PC-9 (cell line): ENCODE data around the gene PLEKHG4B. TPM values are rescaled to one million over a fixed set of nuclear protein-coding genes. Genes with fewer than 3 reads are reported as not detected.

ENCODE experiments used
- BruUV-seq: library from RNA; stranded (reverse); fragments of 400-500 nt; replicated peaks from 2 replicates; lab custom pipeline; 2021; lab: Mats Ljungman, UMichigan
- CTCF ChIA-PET: fragments of 300-600 bp; sonication (Branson Sonifier 250); formaldehyde crosslinking; loops from one replicate; lab custom pipeline; 2022; ENCODE audit warnings: antibody characterized with exemption; lab: Charles Lee
- POLR2A ChIA-PET: fragments of 300-600 bp; sonication (Branson Sonifier 250); formaldehyde crosslinking; loops from one replicate; lab custom pipeline; 2022; ENCODE audit warnings: antibody characterized with exemption; ENCODE audit not compliant: unreplicated experiment; lab: Charles Lee
- DNase-seq, 2 experiments: peaks; one replicate each; pipeline versions ENCODE4 v3.0.0 to v3.0.0-alpha.2; 2015 to 2022; ENCODE audit warnings: mixed read lengths in 1 of 2
- H2AFZ ChIP-seq: fragments of 200-600 bp; sonication (generic); 2 replicates; pipeline ENCODE4 v1.8.1; 2017; ENCODE audit warnings: antibody characterized with exemption
- H3F3A ChIP-seq: fragments of 200-600 bp; sonication (generic); 2 replicates; pipeline ENCODE4 v1.8.1; 2017; ENCODE audit warnings: antibody characterized with exemption, mild to moderate bottlenecking, low read depth; ENCODE audit not compliant: insufficient read depth
- H3K27ac ChIP-seq: fragments of 200-600 bp; sonication (generic); 2 replicates; pipeline ENCODE4 v1.6.1; 2016; ENCODE audit warnings: mixed run types
- H3K27me3 ChIP-seq: fragments of 200-600 bp; sonication (generic); 2 replicates; pipeline ENCODE4 v1.6.1; 2016; ENCODE audit warnings: low read depth, mixed run types; ENCODE audit not compliant: insufficient read depth
- H3K36me3 ChIP-seq: fragments of 200-600 bp; sonication (generic); 2 replicates; pipeline ENCODE4 v1.6.1; 2016; ENCODE audit warnings: low read depth, mixed run types
- H3K4me1 ChIP-seq: fragments of 200-600 bp; sonication (generic); replicated peaks from 2 replicates; pipeline ENCODE4 v1.6.1; 2016; ENCODE audit warnings: mixed run types; ENCODE audit not compliant: insufficient read depth
- H3K4me2 ChIP-seq: fragments of 200-600 bp; sonication (generic); 2 replicates; pipeline ENCODE4 v1.6.1; 2017; ENCODE audit warnings: mixed run types
- H3K4me3 ChIP-seq: fragments of 200-600 bp; sonication (generic); 2 replicates; pipeline ENCODE4 v1.6.1; 2016; ENCODE audit warnings: mixed run types
- H3K79me2 ChIP-seq: fragments of 200-600 bp; sonication (generic); 2 replicates; pipeline ENCODE4 v1.6.1; 2017; ENCODE audit warnings: low read depth, mixed run types
- H3K9me2 ChIP-seq: fragments of 200-600 bp; sonication (generic); 2 replicates; pipeline ENCODE4 v1.8.1; 2017; ENCODE audit warnings: mild to moderate bottlenecking; ENCODE audit not compliant: insufficient read depth
- H3K9me3 ChIP-seq: fragments of 200-600 bp; sonication (generic); 2 replicates; pipeline ENCODE4 v1.8.1; 2016; ENCODE audit warnings: low read depth; ENCODE audit not compliant: insufficient read depth
- H4K20me1 ChIP-seq: fragments of 200-600 bp; sonication (generic); 2 replicates; pipeline ENCODE4 v1.8.1; 2017; ENCODE audit not compliant: insufficient read depth
- CTCF ChIP-seq: fragments of 200-600 bp; sonication (generic); conservative IDR thresholded peaks from 2 replicates; pipeline ENCODE4 v1.6.1; 2017; ENCODE audit warnings: mixed run types, antibody characterized with exemption, mild to moderate bottlenecking, moderate library complexity
- EZH2 ChIP-seq: fragments of 200-600 bp; sonication (generic); IDR thresholded peaks from 2 replicates; pipeline ENCODE4 v1.8.0; 2017; ENCODE audit warnings: antibody characterized with exemption, low read depth
- intact Hi-C: fragments of 100-400 bp; cut with micrococcal nuclease; formaldehyde crosslinking; loops from one replicate; pipeline ENCODE4 v1.10.0; 2022; ENCODE audit not compliant: unreplicated experiment
- total RNA-seq: library from RNA; stranded (reverse); gene quantifications from 2 replicates; pipeline ENCODE4 v1.2.3, GENCODE V29; 2021

PLEKHG4B gene
- total RNA-seq, 1 experiment from 2014 or later, result not detected

GRCh38 chr5:162190-162564, 70.2 kb downstream of the PLEKHG4B start:
- Histone ChIP-seq H2AFZ (no peak overlapping the region), H3K4me3 (no peak overlapping the region), H3K79me2 (no peaks in the 10 kb centered on the region), H4K20me1 (no peaks in the 10 kb centered on the region; the same call in 1 of the 2 replicates), H3K9me3 (no peaks in the 10 kb centered on the region), H3K27ac (no peak overlapping the region), H3F3A (peaks cover 10% of the 10 kb centered on the region; the same call in 1 of the 2 replicates), H3K9me2 (no peaks in the 10 kb centered on the region), H3K27me3 (peaks cover 65% of the 10 kb centered on the region), H3K4me1 (no peaks in the 10 kb centered on the region), H3K36me3 (no peaks in the 10 kb centered on the region), H3K4me2 (no peak overlapping the region)
- no peak for DNase-seq
- no TSS peak for BruUV-seq
- POLR2A ChIA-PET, result no interaction called here
- CTCF ChIA-PET, result no interaction called here
- TF ChIP-seq EZH2, result no peak
- no peak for TF ChIP-seq CTCF
- intact Hi-C loops, result no loop called here

- no peaks in the 10 kb centered on the region for H3K9me2 ChIP-seq
- peaks cover 10% of the 10 kb centered on the region; the same call in 1 of the 2 replicates for H3F3A ChIP-seq
- no peaks in the 10 kb centered on the region for H3K4me1 ChIP-seq
- no peaks in the 10 kb centered on the region; the same call in 1 of the 2 replicates for H4K20me1 ChIP-seq
- H3K4me3 ChIP-seq, result no peak overlapping the region
- no peaks in the 10 kb centered on the region for H3K79me2 ChIP-seq
- no peak overlapping the region for H2AFZ ChIP-seq
- DNase-seq, result no peak
- POLR2A ChIA-PET, result no interaction called here
- H3K4me2 ChIP-seq, result no peak overlapping the region
- no TSS peak for BruUV-seq
- H3K36me3 ChIP-seq, result no peaks in the 10 kb centered on the region
- H3K9me3 ChIP-seq, result no peaks in the 10 kb centered on the region
- TF ChIP-seq EZH2, result no peak
- no peak for TF ChIP-seq CTCF
- H3K27ac ChIP-seq, result no peak overlapping the region
- H3K27me3 ChIP-seq, result peaks cover 59% of the 10 kb centered on the region
- intact Hi-C loops, result no loop called here
- CTCF ChIA-PET, result no interaction called here
These were observed 70.8 kb downstream of the PLEKHG4B start for GRCh38 chr5:162565-163337.

GRCh38 chr5:163338-163620, 71.3 kb downstream of the PLEKHG4B start:
- Histone ChIP-seq H3K27ac (no peak overlapping the region), H3K79me2 (no peaks in the 10 kb centered on the region), H3F3A (peaks cover 10% of the 10 kb centered on the region; the same call in 1 of the 2 replicates), H3K9me2 (no peaks in the 10 kb centered on the region), H4K20me1 (no peaks in the 10 kb centered on the region; the same call in 1 of the 2 replicates), H3K27me3 (peaks cover 60% of the 10 kb centered on the region), H3K36me3 (no peaks in the 10 kb centered on the region), H2AFZ (no peak overlapping the region), H3K9me3 (no peaks in the 10 kb centered on the region), H3K4me2 (no peak overlapping the region), H3K4me3 (no peak overlapping the region), H3K4me1 (no peaks in the 10 kb centered on the region)
- TF ChIP-seq CTCF (no peak), EZH2 (no peak)
- DNase-seq, result no peak
- intact Hi-C loops, result no loop called here
- ChIA-PET POLR2A (no interaction called here), CTCF (no interaction called here)
- no TSS peak for BruUV-seq
